Parathyroid adenoma (tissue), 2 donors: ENCODE results near the gene SH3BP2.

Source experiments
- H2AFZ ChIP-seq: fragments of 300-600 bp; sonication (generic); one replicate; pipeline ENCODE4 v1.7.0; 2017; ENCODE audit warnings: antibody characterized with exemption, mild to moderate bottlenecking
- H3K27ac ChIP-seq: fragments of 300-600 bp; sonication (generic); one replicate; pipeline ENCODE4 v1.7.0; 2017
- H3K27me3 ChIP-seq: fragments of 300-600 bp; sonication (generic); one replicate; pipeline ENCODE4 v1.7.0; 2017; ENCODE audit warnings: low read length; ENCODE audit not compliant: control insufficient read depth, insufficient read depth
- H3K36me3 ChIP-seq: fragments of 300-600 bp; sonication (generic); one replicate; pipeline ENCODE4 v1.7.0; 2017; ENCODE audit warnings: low read length; ENCODE audit not compliant: control insufficient read depth, insufficient read depth
- H3K4me1 ChIP-seq: fragments of 300-600 bp; sonication (generic); one replicate; pipeline ENCODE4 v1.7.0; 2017; ENCODE audit warnings: control low read depth
- H3K4me2 ChIP-seq: fragments of 300-600 bp; sonication (generic); one replicate; pipeline ENCODE4 v1.7.0; 2017; ENCODE audit warnings: low read length
- H3K4me3 ChIP-seq: fragments of 300-600 bp; sonication (generic); one replicate; pipeline ENCODE4 v1.7.0; 2017; ENCODE audit warnings: low read depth, low read length
- H3K79me2 ChIP-seq: fragments of 300-600 bp; sonication (generic); one replicate; pipeline ENCODE4 v1.7.0; 2017; ENCODE audit warnings: control low read depth
- H3K9ac ChIP-seq: fragments of 300-600 bp; sonication (generic); one replicate; pipeline ENCODE4 v1.7.0; 2017; ENCODE audit warnings: mild to moderate bottlenecking
- H3K9me3 ChIP-seq: fragments of 300-600 bp; sonication (generic); one replicate; pipeline ENCODE4 v1.7.0; 2017; ENCODE audit warnings: low read length; ENCODE audit not compliant: control insufficient read depth
- TF ChIP-seq, protein P1 (sequence below): fragments of 300-600 bp; sonication (generic); IDR thresholded peaks from one replicate; pipeline ENCODE4 v1.7.0; 2017; ENCODE audit warnings: antibody characterized with exemption, mild to moderate bottlenecking
- donor health status: primary hyperparathyroidism.

SH3BP2 gene

GRCh38 chr4:2888886-2889285 is 96.0 kb downstream of the SH3BP2 start:
- Histone ChIP-seq H3K4me1 (peaks cover 4% of the 10 kb centered on the region), H3K4me2 (no peak overlapping the region), H3K9ac (no peak overlapping the region), H3K27me3 (no peaks in the 10 kb centered on the region), H3K36me3 (no peaks in the 10 kb centered on the region), H3K4me3 (no peak overlapping the region), H3K9me3 (no peaks in the 10 kb centered on the region), H3K79me2 (no peaks in the 10 kb centered on the region), H2AFZ (no peak overlapping the region), H3K27ac (no peak overlapping the region)
- TF ChIP-seq, protein P1, sequence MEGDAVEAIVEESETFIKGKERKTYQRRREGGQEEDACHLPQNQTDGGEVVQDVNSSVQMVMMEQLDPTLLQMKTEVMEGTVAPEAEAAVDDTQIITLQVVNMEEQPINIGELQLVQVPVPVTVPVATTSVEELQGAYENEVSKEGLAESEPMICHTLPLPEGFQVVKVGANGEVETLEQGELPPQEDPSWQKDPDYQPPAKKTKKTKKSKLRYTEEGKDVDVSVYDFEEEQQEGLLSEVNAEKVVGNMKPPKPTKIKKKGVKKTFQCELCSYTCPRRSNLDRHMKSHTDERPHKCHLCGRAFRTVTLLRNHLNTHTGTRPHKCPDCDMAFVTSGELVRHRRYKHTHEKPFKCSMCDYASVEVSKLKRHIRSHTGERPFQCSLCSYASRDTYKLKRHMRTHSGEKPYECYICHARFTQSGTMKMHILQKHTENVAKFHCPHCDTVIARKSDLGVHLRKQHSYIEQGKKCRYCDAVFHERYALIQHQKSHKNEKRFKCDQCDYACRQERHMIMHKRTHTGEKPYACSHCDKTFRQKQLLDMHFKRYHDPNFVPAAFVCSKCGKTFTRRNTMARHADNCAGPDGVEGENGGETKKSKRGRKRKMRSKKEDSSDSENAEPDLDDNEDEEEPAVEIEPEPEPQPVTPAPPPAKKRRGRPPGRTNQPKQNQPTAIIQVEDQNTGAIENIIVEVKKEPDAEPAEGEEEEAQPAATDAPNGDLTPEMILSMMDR = no peak
